Subcutaneous adipose tissue (tissue), 4 donors: ENCODE measurements around the gene CECR2. TPM values are rescaled to one million over a fixed set of nuclear protein-coding genes. Genes with fewer than 3 reads are reported as not detected.

Experiments
- CTCF ChIP-seq: fragments of 450-650 bp; IDR thresholded peaks from one replicate; pipeline ENCODE4 v1.5.1; 2016; ENCODE audit warnings: low read depth, mild to moderate bottlenecking, control low read depth, antibody characterized with exemption, moderate library complexity
- total RNA-seq, 4 donors: library from RNA; depleted of rRNA; stranded (reverse); fragments of >200 nt; gene quantifications; one replicate each; pipeline ENCODE4 v1.1.0, GENCODE V29; 2016

The CECR2 gene
- total RNA-seq, 4 donors from 2014 or later = 0.16 to 1.7 (median 0.44) TPM; not detected in 1

GRCh38 chr22:17384612-17385330, 15.5 kb downstream of the CECR2 start:
- no peak for TF ChIP-seq CTCF

- no peak for TF ChIP-seq CTCF
Observed at GRCh38 chr22:17387356-17387755, 18.1 kb downstream of the CECR2 start.

GRCh38 chr22:17388235-17388634, 19.0 kb downstream of the CECR2 start:
- no peak for TF ChIP-seq CTCF

GRCh38 chr22:17390087-17390486, 20.8 kb downstream of the CECR2 start:
- TF ChIP-seq CTCF = no peak

- TF ChIP-seq CTCF = no peak
Observed at GRCh38 chr22:17396516-17396915, 27.3 kb downstream of the CECR2 start.

- TF ChIP-seq CTCF = no peak
Observed at GRCh38 chr22:17397756-17398547, 28.7 kb downstream of the CECR2 start.

- TF ChIP-seq CTCF = no peak
Observed at GRCh38 chr22:17400305-17400704, 31.0 kb downstream of the CECR2 start.
